PC-9 (cell line): ENCODE measurements around the gene EVPL. TPM values are rescaled to one million over a fixed set of nuclear protein-coding genes. Genes with fewer than 3 reads are reported as not detected.

Source experiments
- BruUV-seq: library from RNA; stranded (reverse); fragments of 400-500 nt; replicated peaks from 2 replicates; lab custom pipeline; 2021; lab: Mats Ljungman, UMichigan
- CTCF ChIA-PET: fragments of 300-600 bp; sonication (Branson Sonifier 250); formaldehyde crosslinking; loops from one replicate; lab custom pipeline; 2022; ENCODE audit warnings: antibody characterized with exemption; lab: Charles Lee
- POLR2A ChIA-PET: fragments of 300-600 bp; sonication (Branson Sonifier 250); formaldehyde crosslinking; loops from one replicate; lab custom pipeline; 2022; ENCODE audit warnings: antibody characterized with exemption; ENCODE audit not compliant: unreplicated experiment; lab: Charles Lee
- DNase-seq, 2 experiments: peaks; one replicate each; pipeline versions ENCODE4 v3.0.0 to v3.0.0-alpha.2; 2015 to 2022; ENCODE audit warnings: mixed read lengths in 1 of 2
- H2AFZ ChIP-seq: fragments of 200-600 bp; sonication (generic); 2 replicates; pipeline ENCODE4 v1.8.1; 2017; ENCODE audit warnings: antibody characterized with exemption
- H3F3A ChIP-seq: fragments of 200-600 bp; sonication (generic); 2 replicates; pipeline ENCODE4 v1.8.1; 2017; ENCODE audit warnings: antibody characterized with exemption, mild to moderate bottlenecking, low read depth; ENCODE audit not compliant: insufficient read depth
- H3K27ac ChIP-seq: fragments of 200-600 bp; sonication (generic); 2 replicates; pipeline ENCODE4 v1.6.1; 2016; ENCODE audit warnings: mixed run types
- H3K27me3 ChIP-seq: fragments of 200-600 bp; sonication (generic); 2 replicates; pipeline ENCODE4 v1.6.1; 2016; ENCODE audit warnings: low read depth, mixed run types; ENCODE audit not compliant: insufficient read depth
- H3K36me3 ChIP-seq: fragments of 200-600 bp; sonication (generic); 2 replicates; pipeline ENCODE4 v1.6.1; 2016; ENCODE audit warnings: low read depth, mixed run types
- H3K4me1 ChIP-seq: fragments of 200-600 bp; sonication (generic); replicated peaks from 2 replicates; pipeline ENCODE4 v1.6.1; 2016; ENCODE audit warnings: mixed run types; ENCODE audit not compliant: insufficient read depth
- H3K4me2 ChIP-seq: fragments of 200-600 bp; sonication (generic); 2 replicates; pipeline ENCODE4 v1.6.1; 2017; ENCODE audit warnings: mixed run types
- H3K4me3 ChIP-seq: fragments of 200-600 bp; sonication (generic); 2 replicates; pipeline ENCODE4 v1.6.1; 2016; ENCODE audit warnings: mixed run types
- H3K79me2 ChIP-seq: fragments of 200-600 bp; sonication (generic); 2 replicates; pipeline ENCODE4 v1.6.1; 2017; ENCODE audit warnings: low read depth, mixed run types
- H3K9me2 ChIP-seq: fragments of 200-600 bp; sonication (generic); 2 replicates; pipeline ENCODE4 v1.8.1; 2017; ENCODE audit warnings: mild to moderate bottlenecking; ENCODE audit not compliant: insufficient read depth
- H3K9me3 ChIP-seq: fragments of 200-600 bp; sonication (generic); 2 replicates; pipeline ENCODE4 v1.8.1; 2016; ENCODE audit warnings: low read depth; ENCODE audit not compliant: insufficient read depth
- H4K20me1 ChIP-seq: fragments of 200-600 bp; sonication (generic); 2 replicates; pipeline ENCODE4 v1.8.1; 2017; ENCODE audit not compliant: insufficient read depth
- CTCF ChIP-seq: fragments of 200-600 bp; sonication (generic); conservative IDR thresholded peaks from 2 replicates; pipeline ENCODE4 v1.6.1; 2017; ENCODE audit warnings: mixed run types, antibody characterized with exemption, mild to moderate bottlenecking, moderate library complexity
- EZH2 ChIP-seq: fragments of 200-600 bp; sonication (generic); IDR thresholded peaks from 2 replicates; pipeline ENCODE4 v1.8.0; 2017; ENCODE audit warnings: antibody characterized with exemption, low read depth
- intact Hi-C: fragments of 100-400 bp; cut with micrococcal nuclease; formaldehyde crosslinking; loops from one replicate; pipeline ENCODE4 v1.10.0; 2022; ENCODE audit not compliant: unreplicated experiment
- total RNA-seq: library from RNA; stranded (reverse); gene quantifications from 2 replicates; pipeline ENCODE4 v1.2.3, GENCODE V29; 2021

EVPL gene
- total RNA-seq, 1 experiment from 2014 or later: 60.8 TPM

GRCh38 chr17:76008630-76009425 lies 18.3 kb downstream of the EVPL start:
- POLR2A ChIA-PET: no interaction called here
- TF ChIP-seq EZH2 (no peak), CTCF (no peak)
- no peaks in the 10 kb centered on the region for H3K79me2 ChIP-seq
- no peaks in the 10 kb centered on the region for H3K36me3 ChIP-seq
- H3K9me3 ChIP-seq: no peaks in the 10 kb centered on the region
- H3K27ac ChIP-seq: no peak overlapping the region
- no TSS peak for BruUV-seq
- no peak overlapping the region for H3K4me2 ChIP-seq
- H3K9me2 ChIP-seq: no peaks in the 10 kb centered on the region
- H3F3A ChIP-seq: peaks cover 10% of the 10 kb centered on the region; the same call in 1 of the 2 replicates
- H3K4me1 ChIP-seq: no peaks in the 10 kb centered on the region; the same call in 1 of the 2 replicates
- no peaks in the 10 kb centered on the region for H3K27me3 ChIP-seq
- no peak overlapping the region for H2AFZ ChIP-seq
- intact Hi-C loops: loop anchor here (10.0 kb wide), 1 partner anchor 234 kb away; a partner anchor contains a TSS
- no peak for DNase-seq
- CTCF ChIA-PET: no interaction called here
- no peaks in the 10 kb centered on the region for H4K20me1 ChIP-seq
- no peak overlapping the region for H3K4me3 ChIP-seq

GRCh38 chr17:76008208-76008607 lies 18.9 kb downstream of the EVPL start:
- intact Hi-C loops: loop anchor here (10.0 kb wide), 1 partner anchor 233 kb away; a partner anchor contains a TSS
- Histone ChIP-seq H3K9me2 (no peaks in the 10 kb centered on the region), H3K4me1 (no peaks in the 10 kb centered on the region; the same call in 1 of the 2 replicates), H2AFZ (no peak overlapping the region), H3K27me3 (no peaks in the 10 kb centered on the region), H3K4me2 (no peak overlapping the region), H3K79me2 (no peaks in the 10 kb centered on the region), H3F3A (peaks cover 10% of the 10 kb centered on the region; the same call in 1 of the 2 replicates), H3K27ac (no peak overlapping the region), H4K20me1 (no peaks in the 10 kb centered on the region), H3K9me3 (no peaks in the 10 kb centered on the region), H3K36me3 (no peaks in the 10 kb centered on the region), H3K4me3 (no peak overlapping the region)
- TF ChIP-seq CTCF: no peak
- TF ChIP-seq EZH2: no peak
- POLR2A ChIA-PET: no interaction called here
- CTCF ChIA-PET: no interaction called here
- no TSS peak for BruUV-seq
- DNase-seq: no peak

DNA sequence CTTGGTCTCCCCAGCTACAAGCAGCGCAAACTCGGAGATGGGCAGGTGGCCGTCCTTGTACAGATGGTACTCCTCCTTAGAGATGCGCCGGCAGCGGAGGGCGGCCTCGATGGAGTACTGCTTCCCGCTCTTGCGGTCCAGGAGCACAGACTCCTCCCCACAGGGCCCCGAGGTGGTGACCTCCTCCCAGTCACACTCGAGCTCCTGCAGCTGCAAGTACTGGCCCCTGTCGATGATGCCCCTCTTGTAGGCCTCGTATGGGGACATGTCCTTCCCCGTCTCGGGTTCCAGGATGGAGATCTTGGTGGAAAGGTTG lies 19.3 kb downstream of the EVPL start:
- Histone ChIP-seq H4K20me1 (no peaks in the 10 kb centered on the region), H3K9me3 (no peaks in the 10 kb centered on the region), H3K4me3 (no peak overlapping the region), H2AFZ (no peak overlapping the region), H3K27ac (no peak overlapping the region), H3K9me2 (no peaks in the 10 kb centered on the region), H3K27me3 (no peaks in the 10 kb centered on the region), H3F3A (peaks cover 14% of the 10 kb centered on the region; the same call in 1 of the 2 replicates), H3K36me3 (no peaks in the 10 kb centered on the region), H3K79me2 (no peaks in the 10 kb centered on the region), H3K4me1 (no peaks in the 10 kb centered on the region; the same call in 1 of the 2 replicates), H3K4me2 (no peak overlapping the region)
- intact Hi-C loops: loop anchor here (10.0 kb wide), 1 partner anchor 233 kb away; a partner anchor contains a TSS
- ChIA-PET CTCF (no interaction called here), POLR2A (no interaction called here)
- no TSS peak for BruUV-seq
- no peak for TF ChIP-seq EZH2
- TF ChIP-seq CTCF: no peak
- no peak for DNase-seq
